Muscle layer of colon (tissue), 2 donors: ENCODE results near the gene KMT2A.
"Not testable (repeated sequence)": the region's sequence is repeated elsewhere in the genome, so short reads cannot be mapped to it uniquely, and the experiment has no call there.

Experiments
- H3K27ac ChIP-seq: one replicate; pipeline ENCODE4 v1.7.0; 2013; ENCODE audit warnings: low read depth, mild to moderate bottlenecking, low read length, moderate library complexity
- H3K27me3 ChIP-seq, 2 donors: one replicate each; pipeline ENCODE4 v1.7.0; 2013; ENCODE audit warnings: low read length in 2 of 2, mild to moderate bottlenecking in 2 of 2; ENCODE audit not compliant: insufficient read depth in 2 of 2, control insufficient read depth in 1 of 2
- H3K36me3 ChIP-seq: one replicate; pipeline ENCODE4 v1.7.0; 2013; ENCODE audit warnings: mild to moderate bottlenecking, low read length; ENCODE audit not compliant: insufficient read depth
- H3K4me1 ChIP-seq: one replicate; pipeline ENCODE4 v1.7.0; 2013; ENCODE audit warnings: mild to moderate bottlenecking, low read length; ENCODE audit not compliant: insufficient read depth
- H3K4me3 ChIP-seq, 2 donors: one replicate each; pipeline ENCODE4 v1.7.0; 2013; ENCODE audit warnings: low read length in 2 of 2, low read depth in 1 of 2, mild to moderate bottlenecking in 1 of 2, moderate library complexity in 1 of 2
- H3K9ac ChIP-seq: one replicate; pipeline ENCODE4 v1.7.0; 2013; ENCODE audit warnings: low read length
- H3K9me3 ChIP-seq: one replicate; pipeline ENCODE4 v1.7.0; 2013; ENCODE audit warnings: mild to moderate bottlenecking, low read length
- donor health status: abdominal sarcoma.
- donor health status: Adenocarcinoma of cecum.

The KMT2A gene

DNA sequence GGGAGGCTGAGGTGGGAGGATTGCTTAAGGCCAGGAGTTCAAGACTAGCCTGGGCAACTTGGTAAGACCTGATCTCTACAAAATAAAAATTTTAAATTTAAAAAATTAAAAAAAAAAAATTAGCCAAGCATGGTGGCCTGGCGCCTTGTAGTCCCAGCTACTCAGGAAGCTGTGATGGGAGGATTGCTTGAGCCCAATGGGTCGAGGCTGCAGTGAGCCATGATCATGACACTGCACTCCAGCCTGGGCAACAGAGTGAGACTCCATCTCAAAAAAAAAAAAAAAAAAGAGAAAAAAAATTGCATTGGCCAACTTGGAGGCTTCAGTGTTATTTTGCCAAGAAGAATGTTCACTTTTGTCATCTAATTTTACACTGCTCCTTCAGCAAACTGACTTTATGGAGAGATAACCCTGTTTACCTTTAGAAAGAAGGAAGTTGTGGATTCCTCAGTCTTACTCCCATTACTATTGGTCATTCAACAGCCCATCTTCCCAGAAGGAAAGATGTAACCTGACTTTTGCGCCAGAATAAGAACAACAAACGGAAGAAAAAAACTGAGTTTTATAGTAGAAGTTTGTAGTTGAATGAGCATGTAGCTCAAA lies 13.1 kb downstream of the KMT2A start:
- no peaks in the 10 kb centered on the region for H3K4me1 ChIP-seq
- H3K4me3 ChIP-seq, result no peak overlapping the region
- H3K36me3 ChIP-seq, result no peaks in the 10 kb centered on the region
- H3K27me3 ChIP-seq, result no peaks in the 10 kb centered on the region
- no peaks in the 10 kb centered on the region for H3K9me3 ChIP-seq
- no peak overlapping the region for H3K27ac ChIP-seq
- no peak overlapping the region for H3K9ac ChIP-seq

- Histone ChIP-seq H3K36me3 (no peaks in the 10 kb centered on the region), H3K9me3 (no peaks in the 10 kb centered on the region), H3K27ac (no peak overlapping the region), H3K4me3 (no peak overlapping the region), H3K27me3 (no peaks in the 10 kb centered on the region), H3K4me1 (no peaks in the 10 kb centered on the region), H3K9ac (no peak overlapping the region)
Observed at GRCh38 chr11:118450451-118450850, 14.2 kb downstream of the KMT2A start.

GRCh38 chr11:118462178-118462577 lies 25.9 kb downstream of the KMT2A start:
- no peaks in the 10 kb centered on the region for H3K9me3 ChIP-seq
- no peaks in the 10 kb centered on the region for H3K36me3 ChIP-seq
- no peak overlapping the region for H3K9ac ChIP-seq
- no peaks in the 10 kb centered on the region for H3K4me1 ChIP-seq
- H3K27me3 ChIP-seq, result no peaks in the 10 kb centered on the region
- no peak overlapping the region for H3K4me3 ChIP-seq
- no peak overlapping the region for H3K27ac ChIP-seq

DNA sequence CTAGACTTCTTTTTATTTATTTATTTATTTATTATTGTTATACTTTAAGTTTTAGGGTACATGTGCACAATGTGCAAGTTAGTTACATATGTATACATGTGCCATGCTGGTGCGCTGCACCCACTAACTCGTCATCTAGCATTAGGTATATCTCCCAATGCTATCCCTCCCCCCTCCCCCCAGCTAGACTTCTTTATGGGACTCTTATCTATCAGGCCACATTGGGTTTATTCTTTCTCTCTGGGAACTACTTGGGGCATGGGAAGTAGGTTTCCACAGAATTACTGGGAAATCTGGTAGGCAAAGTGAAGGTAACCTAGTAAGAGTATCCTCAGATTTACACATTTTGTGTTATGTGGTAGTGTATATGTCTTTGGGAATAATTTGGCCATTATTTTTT lies 32.7 kb downstream of the KMT2A start:
- H3K4me1 ChIP-seq, H3K9me3 ChIP-seq: not testable (repeated sequence)
- H3K36me3 ChIP-seq, result peaks cover 20% of the 10 kb centered on the region

DNA sequence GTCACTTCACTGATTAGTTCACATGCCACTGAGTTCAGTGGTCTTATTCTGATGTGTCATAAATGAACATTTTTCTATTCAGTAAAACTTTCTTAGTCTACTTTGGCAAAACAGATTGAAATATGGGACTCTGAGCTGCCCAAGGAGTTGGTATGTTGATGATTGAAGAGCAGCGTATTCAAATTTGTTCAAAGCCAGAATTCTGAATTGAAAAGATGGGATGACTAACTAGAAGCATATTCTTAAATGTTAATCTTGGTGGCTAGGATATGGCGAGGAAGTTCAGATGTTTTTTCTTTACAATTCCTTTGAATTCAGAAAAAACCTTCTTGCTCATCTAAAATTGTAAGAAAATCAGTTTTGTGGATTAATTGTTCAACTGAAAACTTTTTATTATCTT lies 34.7 kb downstream of the KMT2A start:
- no peak overlapping the region for H3K27ac ChIP-seq
- no peaks in the 10 kb centered on the region for H3K9me3 ChIP-seq
- H3K36me3 ChIP-seq, result peaks cover 25% of the 10 kb centered on the region
- H3K27me3 ChIP-seq, result no peaks in the 10 kb centered on the region
- H3K4me3 ChIP-seq, result no peak overlapping the region
- no peak overlapping the region for H3K9ac ChIP-seq
- H3K4me1 ChIP-seq, result no peaks in the 10 kb centered on the region

More for the DNA sequence above, 32.7 kb downstream of the KMT2A start:
- H3K4me3 ChIP-seq, H3K9ac ChIP-seq, H3K27ac ChIP-seq, H3K27me3 ChIP-seq: not testable (repeated sequence)

- Histone ChIP-seq H3K9ac (no peak overlapping the region), H3K4me1 (no peaks in the 10 kb centered on the region), H3K27me3 (no peaks in the 10 kb centered on the region), H3K27ac (no peak overlapping the region), H3K9me3 (no peaks in the 10 kb centered on the region), H3K36me3 (peaks cover 41% of the 10 kb centered on the region), H3K4me3 (no peak overlapping the region)
Observed at GRCh38 chr11:118473537-118473936, 37.2 kb downstream of the KMT2A start.

GRCh38 chr11:118476676-118477075 lies 40.4 kb downstream of the KMT2A start:
- H3K4me1 ChIP-seq, result no peaks in the 10 kb centered on the region
- no peak overlapping the region for H3K9ac ChIP-seq
- H3K4me3 ChIP-seq, result no peak overlapping the region
- peaks cover 65% of the 10 kb centered on the region for H3K36me3 ChIP-seq
- H3K27me3 ChIP-seq, result no peaks in the 10 kb centered on the region
- H3K9me3 ChIP-seq, result no peaks in the 10 kb centered on the region
- H3K27ac ChIP-seq, result no peak overlapping the region

- H3K4me1 ChIP-seq, H3K9ac ChIP-seq, H3K9me3 ChIP-seq, H3K27me3 ChIP-seq, H3K4me3 ChIP-seq, H3K27ac ChIP-seq: not testable (repeated sequence)
- H3K36me3 ChIP-seq, result peaks cover 78% of the 10 kb centered on the region
Observed at GRCh38 chr11:118481238-118481637, 44.9 kb downstream of the KMT2A start.

DNA sequence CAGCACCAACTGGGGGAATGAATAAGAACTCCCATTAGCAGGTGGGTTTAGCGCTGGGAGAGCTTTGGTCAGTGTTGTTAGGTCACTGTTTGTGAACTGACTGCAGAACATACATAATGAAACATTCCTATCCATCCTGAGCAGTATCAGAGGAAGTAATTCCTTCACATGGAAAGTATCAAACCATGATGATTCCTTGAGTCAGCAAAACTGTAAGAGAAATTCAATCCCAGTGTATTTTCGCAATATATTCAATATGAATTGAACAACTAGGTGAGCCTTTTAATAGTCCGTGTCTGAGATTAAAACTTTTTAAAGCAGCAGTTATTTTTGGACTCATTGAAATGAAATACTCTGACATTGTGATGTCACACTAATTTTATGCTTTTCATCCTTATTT lies 48.1 kb downstream of the KMT2A start:
- H3K27ac ChIP-seq, result no peak overlapping the region
- H3K9ac ChIP-seq, result no peak overlapping the region
- H3K27me3 ChIP-seq, result no peaks in the 10 kb centered on the region
- H3K4me3 ChIP-seq, result no peak overlapping the region
- no peaks in the 10 kb centered on the region for H3K4me1 ChIP-seq
- H3K9me3 ChIP-seq, result no peaks in the 10 kb centered on the region
- peaks cover 66% of the 10 kb centered on the region for H3K36me3 ChIP-seq

DNA sequence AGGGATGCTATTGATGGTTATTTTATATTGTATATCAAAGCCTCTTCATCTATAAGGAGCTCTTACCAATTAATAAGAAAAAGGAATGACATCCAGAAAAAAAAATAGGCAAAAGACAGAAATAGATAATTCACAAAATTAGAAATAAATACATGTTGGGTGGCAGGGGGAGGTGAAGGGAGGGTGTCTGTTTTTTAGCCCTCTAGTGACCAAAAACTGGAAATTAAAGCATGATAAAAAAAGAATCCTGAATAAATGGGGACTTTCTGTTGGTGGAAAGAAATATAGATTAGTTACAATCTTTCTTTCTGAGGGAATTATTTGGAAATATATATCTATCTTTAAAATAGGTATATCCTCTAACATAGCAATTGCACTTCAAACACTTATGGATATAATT lies 49.0 kb downstream of the KMT2A start:
- Histone ChIP-seq H3K9ac (no peak overlapping the region), H3K4me1 (no peaks in the 10 kb centered on the region), H3K27ac (no peak overlapping the region), H3K27me3 (no peaks in the 10 kb centered on the region), H3K36me3 (peaks cover 66% of the 10 kb centered on the region), H3K4me3 (no peak overlapping the region), H3K9me3 (no peaks in the 10 kb centered on the region)

GRCh38 chr11:118488480-118489109 lies 52.3 kb downstream of the KMT2A start:
- Histone ChIP-seq H3K27me3 (no peaks in the 10 kb centered on the region), H3K27ac (no peak overlapping the region), H3K4me3 (no peak overlapping the region), H3K9ac (no peak overlapping the region), H3K36me3 (peaks cover 70% of the 10 kb centered on the region), H3K4me1 (no peaks in the 10 kb centered on the region), H3K9me3 (no peaks in the 10 kb centered on the region)

- Histone ChIP-seq H3K4me1 (no peaks in the 10 kb centered on the region), H3K4me3 (no peak overlapping the region), H3K36me3 (peaks cover 75% of the 10 kb centered on the region), H3K27ac (no peak overlapping the region), H3K27me3 (no peaks in the 10 kb centered on the region), H3K9ac (no peak overlapping the region), H3K9me3 (no peaks in the 10 kb centered on the region)
Observed at GRCh38 chr11:118491041-118491440, 54.7 kb downstream of the KMT2A start.
